ENCODE measurements around the gene HNF4A.
A peak's percentile ranks its signal among the peaks of the same experiment; 100 is the strongest.

HNF4A gene

GRCh38 chr20:44447827-44448419 lies 92.4 kb downstream of the HNF4A start:
- TF ChIP-seq CTCF (IDR thresholded peaks at IDR 0.05; ENCODE audit: low read depth, low read length) = no peak
- Histone ChIP-seq H3K27me3 (no peaks in the 10 kb centered on the region), H3K36me3 (no peaks in the 10 kb centered on the region), H3K4me3 (ENCODE audit: low read depth, low read length) (no peak overlapping the region), H3K9me3 (no peaks in the 10 kb centered on the region), H3K4me1 (no peaks in the 10 kb centered on the region)
- DNase-seq = no peak

GRCh38 chr20:44448753-44449546 lies 93.5 kb downstream of the HNF4A start:
- TF ChIP-seq CTCF (IDR thresholded peaks at IDR 0.05; ENCODE audit: low read depth, low read length) = peak; percentile 60
- Histone ChIP-seq H3K9me3 (no peaks in the 10 kb centered on the region), H3K4me3 (ENCODE audit: low read depth, low read length) (no peak overlapping the region), H3K4me1 (no peaks in the 10 kb centered on the region), H3K36me3 (no peaks in the 10 kb centered on the region), H3K27me3 (no peaks in the 10 kb centered on the region)
- DNase-seq = peak; percentile 47

- Histone ChIP-seq H3K36me3 (no peaks in the 10 kb centered on the region), H3K9me3 (no peaks in the 10 kb centered on the region), H3K4me3 (ENCODE audit: low read depth, low read length) (no peak overlapping the region), H3K27me3 (no peaks in the 10 kb centered on the region), H3K4me1 (no peaks in the 10 kb centered on the region)
- no peak for DNase-seq
- TF ChIP-seq CTCF (IDR thresholded peaks at IDR 0.05; ENCODE audit: low read depth, low read length) = no peak
Measured at GRCh38 chr20:44449864-44450263, 94.4 kb downstream of the HNF4A start.

- no peak for TF ChIP-seq CTCF (IDR thresholded peaks at IDR 0.05; ENCODE audit: low read depth, low read length)
- H3K36me3 ChIP-seq = no peaks in the 10 kb centered on the region
- DNase-seq = no peak
Measured at GRCh38 chr20:44450281-44450889, 94.9 kb downstream of the HNF4A start.

GRCh38 chr20:44450903-44451450 lies 95.5 kb downstream of the HNF4A start:
- Histone ChIP-seq H3K36me3 (no peaks in the 10 kb centered on the region), H3K9me3 (no peaks in the 10 kb centered on the region), H3K27me3 (no peaks in the 10 kb centered on the region), H3K4me3 (ENCODE audit: low read depth, low read length) (no peak overlapping the region), H3K4me1 (no peaks in the 10 kb centered on the region)
- TF ChIP-seq CTCF (IDR thresholded peaks at IDR 0.05; ENCODE audit: low read depth, low read length) = no peak
- no peak for DNase-seq

More at GRCh38 chr20:44450281-44450889, 94.9 kb downstream of the HNF4A start:
- Histone ChIP-seq H3K9me3 (no peaks in the 10 kb centered on the region), H3K4me3 (ENCODE audit: low read depth, low read length) (no peak overlapping the region), H3K4me1 (no peaks in the 10 kb centered on the region), H3K27me3 (no peaks in the 10 kb centered on the region)
